ENCODE data around the gene PDIA6.

Gene PDIA6

GRCh38 chr2:10812362-10813162 lies at the start of gene PDIA6:
TSS of gene PDIA6 (minus strand) at chr2:10812785. CDS start at chr2:10812696, 89 bp downstream.
- peak; percentile 100 for DNase-seq (ENCODE audit: low spot score)

- no peak for DNase-seq (ENCODE audit: low spot score)
Observed at GRCh38 chr2:10862330-10862729, 49.7 kb upstream of the PDIA6 start.

- DNase-seq (ENCODE audit: low spot score): no peak
Observed at GRCh38 chr2:10861765-10862164, 49.2 kb upstream of the PDIA6 start.

GRCh38 chr2:10860814-10861325 lies 48.3 kb upstream of the PDIA6 start:
- no peak for DNase-seq (ENCODE audit: low spot score)

GRCh38 chr2:10860081-10860813 lies 47.7 kb upstream of the PDIA6 start:
- no peak for DNase-seq (ENCODE audit: low spot score)

- DNase-seq (ENCODE audit: low spot score): no peak
Observed at GRCh38 chr2:10859278-10859677, 46.7 kb upstream of the PDIA6 start.

- DNase-seq (ENCODE audit: low spot score): no peak
Observed at GRCh38 chr2:10848541-10848940, 36.0 kb upstream of the PDIA6 start.

GRCh38 chr2:10847008-10847407 lies 34.4 kb upstream of the PDIA6 start:
- DNase-seq (ENCODE audit: low spot score): no peak

GRCh38 chr2:10846110-10846861 lies 33.7 kb upstream of the PDIA6 start:
- no peak for DNase-seq (ENCODE audit: low spot score)

GRCh38 chr2:10845640-10846039 lies 33.1 kb upstream of the PDIA6 start:
- no peak for DNase-seq (ENCODE audit: low spot score)

- no peak for DNase-seq (ENCODE audit: low spot score)
Observed at GRCh38 chr2:10844097-10844496, 31.5 kb upstream of the PDIA6 start.

- DNase-seq (ENCODE audit: low spot score): no peak
Observed at GRCh38 chr2:10842506-10842905, 29.9 kb upstream of the PDIA6 start.

- DNase-seq (ENCODE audit: low spot score): no peak
Observed at GRCh38 chr2:10841547-10842219, 29.1 kb upstream of the PDIA6 start.

GRCh38 chr2:10839813-10840212 lies 27.2 kb upstream of the PDIA6 start:
- DNase-seq (ENCODE audit: low spot score): peak; percentile 35

- DNase-seq (ENCODE audit: low spot score): no peak
Observed at GRCh38 chr2:10838734-10839133, 26.1 kb upstream of the PDIA6 start.

- no peak for DNase-seq (ENCODE audit: low spot score)
Observed at GRCh38 chr2:10837298-10838266, 25.0 kb upstream of the PDIA6 start.

- DNase-seq (ENCODE audit: low spot score): peak; percentile 89
Observed at GRCh38 chr2:10835052-10835970, 22.7 kb upstream of the PDIA6 start.

GRCh38 chr2:10834068-10834655 lies 21.6 kb upstream of the PDIA6 start:
- DNase-seq (ENCODE audit: low spot score): no peak

- DNase-seq (ENCODE audit: low spot score): no peak
Observed at GRCh38 chr2:10833021-10833420, 20.4 kb upstream of the PDIA6 start.
